ENCODE measurements around the gene DERA. TPM values are rescaled to one million over a fixed set of nuclear protein-coding genes. Genes with fewer than 3 reads are reported as not detected.
"Not testable (repeated sequence)": the region's sequence is repeated elsewhere in the genome, so short reads cannot be mapped to it uniquely, and the experiment has no call there.

DERA gene
- total and polyA plus RNA-seq, 4 experiments from 2014 or later, result 11.2 to 52.2 (median 18.5) TPM

- intact Hi-C loops (cut with micrococcal nuclease), result no loop called here
- Histone ChIP-seq H3K4me1 (ENCODE audit: insufficient read depth, low read length) (no peaks in the 10 kb centered on the region), H3K4me3 (ENCODE audit: low read length in 2 of 2) (no peak overlapping the region), H3K27me3 (ENCODE audit: insufficient read depth, low read length) (no peaks in the 10 kb centered on the region), H3K9me3 (ENCODE audit: control insufficient read depth in 1 of 2, low read length in 2 of 2) (no peaks in the 10 kb centered on the region), H3K27ac (ENCODE audit: low read depth, low read length) (no peak overlapping the region), H3K36me3 (ENCODE audit: insufficient read depth, low read length) (no peaks in the 10 kb centered on the region)
- Mint-ChIP-seq H3K36me3 (peaks cover 10 to 43% of the 10 kb centered on the region in 2 donors), H3K4me3 (peak overlapping the region in 1 of 8 donors; percentile 1), H3K27ac (no peak overlapping the region), H3K9me3 (peaks cover 6 to 24% (median 13%) of the 10 kb centered on the region in 8 donors), H3K27me3 (no peaks in the 10 kb centered on the region), H3K4me1 (peaks cover 3 to 12% (median 7%) of the 10 kb centered on the region in 4 donors)
- ChIA-PET POLR2A (ENCODE audit: partially characterized antibody) (no interaction called here), CTCF (ENCODE audit: partially characterized antibody) (no interaction called here)
- DNase-seq, result no peak
Measured at GRCh38 chr12:15936751-15937150, 25.6 kb downstream of the DERA start.

- ChIA-PET POLR2A (ENCODE audit: partially characterized antibody) (no interaction called here), CTCF (ENCODE audit: partially characterized antibody) (no interaction called here)
- intact Hi-C loops (cut with micrococcal nuclease), result no loop called here
Measured at GRCh38 chr12:15937902-15938301, 26.8 kb downstream of the DERA start.

GRCh38 chr12:15939111-15939510, 28.0 kb downstream of the DERA start:
- no peak overlapping the region for H3K27ac ChIP-seq (ENCODE audit: low read depth, low read length)
- peaks cover 5 to 16% (median 10%) of the 10 kb centered on the region in 4 donors for H3K4me1 Mint-ChIP-seq
- H3K4me3 Mint-ChIP-seq, result peak overlapping the region in 2 of 8 donors; percentile 18 to 27
- DNase-seq, result no peak
- no peaks in the 10 kb centered on the region for H3K4me1 ChIP-seq (ENCODE audit: insufficient read depth, low read length)
- H3K36me3 ChIP-seq (ENCODE audit: insufficient read depth, low read length), result no peaks in the 10 kb centered on the region
- H3K9me3 Mint-ChIP-seq, result peaks cover 8 to 34% (median 16%) of the 10 kb centered on the region in 8 donors
- H3K9me3 ChIP-seq (ENCODE audit: control insufficient read depth in 1 of 2, low read length in 2 of 2), result no peaks in the 10 kb centered on the region
- ChIA-PET CTCF (ENCODE audit: partially characterized antibody) (no interaction called here), POLR2A (ENCODE audit: partially characterized antibody) (no interaction called here)
- peaks cover 26 to 44% of the 10 kb centered on the region in 2 donors for H3K36me3 Mint-ChIP-seq
- intact Hi-C loops (cut with micrococcal nuclease), result no loop called here
- no peak overlapping the region for H3K4me3 ChIP-seq (ENCODE audit: low read length in 2 of 2)
- H3K27me3 Mint-ChIP-seq, result no peaks in the 10 kb centered on the region
- H3K27me3 ChIP-seq (ENCODE audit: insufficient read depth, low read length), result no peaks in the 10 kb centered on the region
- no peak overlapping the region for H3K27ac Mint-ChIP-seq

More at GRCh38 chr12:15937902-15938301, 26.8 kb downstream of the DERA start:
- Histone ChIP-seq H3K4me3 (ENCODE audit: low read length in 2 of 2) (no peak overlapping the region), H3K27ac (ENCODE audit: low read depth, low read length) (no peak overlapping the region), H3K4me1 (ENCODE audit: insufficient read depth, low read length) (no peaks in the 10 kb centered on the region), H3K36me3 (ENCODE audit: insufficient read depth, low read length) (no peaks in the 10 kb centered on the region), H3K9me3 (ENCODE audit: control insufficient read depth in 1 of 2, low read length in 2 of 2) (no peaks in the 10 kb centered on the region), H3K27me3 (ENCODE audit: insufficient read depth, low read length) (no peaks in the 10 kb centered on the region)
- Mint-ChIP-seq H3K9me3 (peaks cover 9 to 33% (median 15%) of the 10 kb centered on the region in 8 donors), H3K27me3 (no peaks in the 10 kb centered on the region), H3K36me3 (peaks cover 20 to 49% of the 10 kb centered on the region in 2 donors), H3K27ac (no peak overlapping the region), H3K4me1 (peaks cover 5 to 16% (median 10%) of the 10 kb centered on the region in 4 donors), H3K4me3 (no peak overlapping the region)
- no peak for DNase-seq

- POLR2A ChIA-PET (ENCODE audit: partially characterized antibody), result no interaction called here
Measured at GRCh38 chr12:15942475-15942874, 31.3 kb downstream of the DERA start.

GRCh38 chr12:15943519-15943918, 32.4 kb downstream of the DERA start:
- H3K27me3 ChIP-seq (ENCODE audit: insufficient read depth, low read length); intact Hi-C loops (cut with micrococcal nuclease); H3K4me3 ChIP-seq (ENCODE audit: low read length in 2 of 2); DNase-seq; H3K27me3 Mint-ChIP-seq; POLR2A ChIA-PET (ENCODE audit: partially characterized antibody); H3K9me3 ChIP-seq (ENCODE audit: control insufficient read depth in 1 of 2, low read length in 2 of 2); H3K4me3 Mint-ChIP-seq; H3K36me3 ChIP-seq (ENCODE audit: insufficient read depth, low read length); CTCF ChIA-PET (ENCODE audit: partially characterized antibody); H3K27ac ChIP-seq (ENCODE audit: low read depth, low read length); H3K4me1 ChIP-seq (ENCODE audit: insufficient read depth, low read length); H3K27ac Mint-ChIP-seq: not testable (repeated sequence)
- H3K4me1 Mint-ChIP-seq, result peaks cover 7 to 16% (median 14%) of the 10 kb centered on the region in 4 donors
- peaks cover 33 to 43% of the 10 kb centered on the region in 2 donors for H3K36me3 Mint-ChIP-seq
- peaks cover 8 to 51% (median 34%) of the 10 kb centered on the region in 8 donors for H3K9me3 Mint-ChIP-seq

More at GRCh38 chr12:15942475-15942874, 31.3 kb downstream of the DERA start:
- H3K9me3 ChIP-seq (ENCODE audit: control insufficient read depth in 1 of 2, low read length in 2 of 2), result no peaks in the 10 kb centered on the region
- Mint-ChIP-seq H3K27me3 (no peaks in the 10 kb centered on the region), H3K9me3 (peaks cover 8 to 48% (median 30%) of the 10 kb centered on the region in 8 donors), H3K4me3 (no peak overlapping the region), H3K36me3 (peaks cover 33 to 40% of the 10 kb centered on the region in 2 donors), H3K4me1 (peaks cover 5 to 18% (median 15%) of the 10 kb centered on the region in 4 donors), H3K27ac (no peak overlapping the region)
- no peaks in the 10 kb centered on the region for H3K27me3 ChIP-seq (ENCODE audit: insufficient read depth, low read length)
- no peaks in the 10 kb centered on the region for H3K4me1 ChIP-seq (ENCODE audit: insufficient read depth, low read length)
- no peak overlapping the region for H3K27ac ChIP-seq (ENCODE audit: low read depth, low read length)
- H3K36me3 ChIP-seq (ENCODE audit: insufficient read depth, low read length), result no peaks in the 10 kb centered on the region
- DNase-seq, result no peak
- no peak overlapping the region for H3K4me3 ChIP-seq (ENCODE audit: low read length in 2 of 2)
- CTCF ChIA-PET (ENCODE audit: partially characterized antibody), result no interaction called here
- intact Hi-C loops (cut with micrococcal nuclease), result no loop called here

GRCh38 chr12:15948461-15948860, 37.3 kb downstream of the DERA start:
- H3K4me3 ChIP-seq (ENCODE audit: low read length in 2 of 2); H3K27ac Mint-ChIP-seq; H3K27me3 Mint-ChIP-seq; CTCF ChIA-PET (ENCODE audit: partially characterized antibody); H3K36me3 ChIP-seq (ENCODE audit: insufficient read depth, low read length); H3K4me3 Mint-ChIP-seq; H3K9me3 ChIP-seq (ENCODE audit: control insufficient read depth in 1 of 2, low read length in 2 of 2); intact Hi-C loops (cut with micrococcal nuclease); POLR2A ChIA-PET (ENCODE audit: partially characterized antibody); H3K27ac ChIP-seq (ENCODE audit: low read depth, low read length); H3K27me3 ChIP-seq (ENCODE audit: insufficient read depth, low read length); DNase-seq; H3K4me1 ChIP-seq (ENCODE audit: insufficient read depth, low read length): not testable (repeated sequence)
- Mint-ChIP-seq H3K4me1 (peaks cover 6 to 20% (median 11%) of the 10 kb centered on the region in 4 donors), H3K9me3 (peaks cover 2 to 33% (median 22%) of the 10 kb centered on the region in 8 donors), H3K36me3 (peaks cover 12 to 30% of the 10 kb centered on the region in 2 donors)

GRCh38 chr12:15955281-15955680, 44.1 kb downstream of the DERA start:
- DNase-seq, result no peak
- H3K4me1 ChIP-seq (ENCODE audit: insufficient read depth, low read length), result no peaks in the 10 kb centered on the region
- H3K9me3 ChIP-seq (ENCODE audit: control insufficient read depth in 1 of 2, low read length in 2 of 2), result no peaks in the 10 kb centered on the region
- ChIA-PET POLR2A (ENCODE audit: partially characterized antibody) (no interaction called here), CTCF (ENCODE audit: partially characterized antibody) (no interaction called here)
- H3K4me3 Mint-ChIP-seq, result no peak overlapping the region
- H3K4me3 ChIP-seq (ENCODE audit: low read length in 2 of 2), result no peak overlapping the region
- H3K36me3 Mint-ChIP-seq, result peaks cover 25 to 46% of the 10 kb centered on the region in 2 donors
- H3K36me3 ChIP-seq (ENCODE audit: insufficient read depth, low read length), result no peaks in the 10 kb centered on the region
- intact Hi-C loops (cut with micrococcal nuclease), result no loop called here
- no peak overlapping the region for H3K27ac ChIP-seq (ENCODE audit: low read depth, low read length)
- peaks cover 0 to 4% (median 2%) of the 10 kb centered on the region in 4 donors for H3K4me1 Mint-ChIP-seq
- peaks cover 0 to 3% (median 0%) of the 10 kb centered on the region in 8 donors for H3K9me3 Mint-ChIP-seq
- H3K27me3 Mint-ChIP-seq, result no peaks in the 10 kb centered on the region
- peak overlapping the region in 1 of 7 donors; percentile 10 for H3K27ac Mint-ChIP-seq
- no peaks in the 10 kb centered on the region for H3K27me3 ChIP-seq (ENCODE audit: insufficient read depth, low read length)

All from CD4-positive, alpha-beta memory T cell (primary cell).